GM12891 (cell line): ENCODE measurements around the gene TDRD1.

ENCODE experiments used
- PAX5 ChIP-seq: IDR thresholded peaks from 2 replicates; pipeline ENCODE4 v1.6.1; 2011; ENCODE audit warnings: low read length, moderate library complexity, mild to moderate bottlenecking; ENCODE audit not compliant: insufficient read depth, severe bottlenecking
- POLR2A ChIP-seq: IDR thresholded peaks from 2 replicates; pipeline ENCODE4 v1.6.1; 2011; ENCODE audit warnings: low read depth, low read length, control low read depth
- POLR2AphosphoS5 ChIP-seq: IDR thresholded peaks from 2 replicates; pipeline ENCODE4 v1.6.1; 2011; ENCODE audit warnings: low read depth, low read length, control low read depth
- POU2F2 ChIP-seq: IDR thresholded peaks from 2 replicates; pipeline ENCODE4 v1.6.1; 2011; ENCODE audit warnings: low read depth, mild to moderate bottlenecking, control low read depth, low read length, moderate library complexity
- SPI1 ChIP-seq: IDR thresholded peaks from 2 replicates; pipeline ENCODE4 v1.6.1; 2011; ENCODE audit warnings: low read depth, low read length, control low read depth
- TAF1 ChIP-seq: IDR thresholded peaks from 2 replicates; pipeline ENCODE4 v1.6.1; 2011; ENCODE audit warnings: low read depth, low read length, control low read depth

- TF ChIP-seq POLR2A, result no peak
- no peak for TF ChIP-seq POLR2AphosphoS5
- no peak for TF ChIP-seq SPI1
- no peak for TF ChIP-seq TAF1
- no peak for TF ChIP-seq POU2F2
- no peak for TF ChIP-seq PAX5
Observed at GRCh38 chr10:114266521-114266920, 87.4 kb downstream of the TDRD1 start.
